Measurements from ENCODE around the gene ANAPC13.

Gene ANAPC13

GRCh38 chr3:134505485-134505884 lies 19.7 kb upstream of the ANAPC13 start:
- H3K14ac ChIP-seq (ENCODE audit: low read length) = no peak overlapping the region
- peak overlapping the region in 1 of 2 donors; percentile 66 for H3K4me3 ChIP-seq (ENCODE audit: low read length in 2 of 2)
- H3K27me3 ChIP-seq (ENCODE audit: control insufficient read depth in 3 of 3, insufficient read depth in 3 of 3, low read depth in 1 of 3, low read length in 3 of 3) = no peaks in the 10 kb centered on the region
- no peaks in the 10 kb centered on the region for H3K4me1 ChIP-seq (ENCODE audit: control insufficient read depth in 2 of 2, insufficient read depth in 1 of 2, low read depth in 1 of 2, low read length in 2 of 2)
- peaks cover 0 to 26% of the 10 kb centered on the region in 2 donors for H3K9me3 ChIP-seq (replicated peaks in 1 of 2; ENCODE audit: control insufficient read depth in 2 of 2, insufficient read depth in 1 of 2, low read depth in 1 of 2, low read length in 2 of 2)
- no peak overlapping the region for H3K4ac ChIP-seq (ENCODE audit: low read length)
- no peak overlapping the region for H4K8ac ChIP-seq (ENCODE audit: low read depth, low read length)
- no CpG with 5 or more reads among the region's 3 CpGs for WGBS, 2 donors (ENCODE audit: extremely low coverage in 2 of 2, insufficient read length in 2 of 2, insufficient replicate concordance in 1 of 2)
- H2BK15ac ChIP-seq (ENCODE audit: low read length) = no peak overlapping the region
- no peak overlapping the region for H2BK5ac ChIP-seq (ENCODE audit: low read length)
- peaks cover 3 to 41% of the 10 kb centered on the region in 2 donors for H3K36me3 ChIP-seq (replicated peaks in 1 of 2; ENCODE audit: control insufficient read depth in 2 of 2, insufficient read depth in 2 of 2, low read length in 2 of 2)
- H3K23ac ChIP-seq (ENCODE audit: low read depth, low read length, poor library complexity) = no peak overlapping the region
- H3K79me1 ChIP-seq (ENCODE audit: low read depth, low read length) = no peaks in the 10 kb centered on the region
- H4K91ac ChIP-seq (ENCODE audit: low read depth, low read length, poor library complexity) = no peak overlapping the region
- H2BK12ac ChIP-seq (ENCODE audit: low read length) = no peak overlapping the region
- H3K9ac ChIP-seq (ENCODE audit: low read depth, low read length, poor library complexity) = peak overlapping the region; percentile 37
- no peak overlapping the region for H3K27ac ChIP-seq (replicated peaks; ENCODE audit: low read length)
- H2BK120ac ChIP-seq (ENCODE audit: low read depth, low read length) = no peak overlapping the region
- no peak overlapping the region for H2AK5ac ChIP-seq (ENCODE audit: low read depth, low read length)
- H3K18ac ChIP-seq (ENCODE audit: low read length) = no peak overlapping the region
- DNase-seq (ENCODE audit: low spot score) = no peak
- H2AFZ ChIP-seq (ENCODE audit: low read length) = no peak overlapping the region
- H3K4me2 ChIP-seq (ENCODE audit: insufficient read depth, low read length, poor library complexity, severe bottlenecking) = no peak overlapping the region

DNA sequence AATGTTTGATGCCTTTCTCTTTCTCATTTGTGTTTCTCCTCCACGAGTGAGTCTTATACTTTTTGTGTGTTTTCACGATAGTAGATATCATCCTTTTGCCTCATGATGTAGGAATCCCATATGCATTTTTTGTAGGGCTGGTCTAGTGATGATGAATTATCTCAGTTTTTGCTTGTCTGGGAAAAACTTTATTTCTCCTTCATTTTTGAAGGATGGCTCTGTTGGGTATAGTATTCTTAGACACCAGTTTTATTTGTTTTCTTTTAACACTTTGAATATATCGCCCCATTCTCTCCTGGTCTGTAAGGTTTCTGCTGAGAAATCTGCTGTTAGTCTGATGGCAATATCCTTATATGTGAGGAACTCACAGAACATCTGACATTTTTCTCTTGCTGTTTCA lies 18.3 kb upstream of the ANAPC13 start:
- no peak overlapping the region for H4K8ac ChIP-seq (ENCODE audit: low read depth, low read length)
- H3K18ac ChIP-seq (ENCODE audit: low read length) = no peak overlapping the region
- no peak overlapping the region for H2BK12ac ChIP-seq (ENCODE audit: low read length)
- no peak overlapping the region for H3K4me3 ChIP-seq (ENCODE audit: low read length in 2 of 2)
- H2AK5ac ChIP-seq (ENCODE audit: low read depth, low read length) = no peak overlapping the region
- no peak overlapping the region for H3K23ac ChIP-seq (ENCODE audit: low read depth, low read length, poor library complexity)
- H4K91ac ChIP-seq (ENCODE audit: low read depth, low read length, poor library complexity) = no peak overlapping the region
- peaks cover 1 to 32% of the 10 kb centered on the region in 2 donors for H3K36me3 ChIP-seq (replicated peaks in 1 of 2; ENCODE audit: control insufficient read depth in 2 of 2, insufficient read depth in 2 of 2, low read length in 2 of 2)
- no peak overlapping the region for H3K27ac ChIP-seq (replicated peaks; ENCODE audit: low read length)
- DNase-seq (ENCODE audit: low spot score) = no peak
- H3K4ac ChIP-seq (ENCODE audit: low read length) = no peak overlapping the region
- H2BK120ac ChIP-seq (ENCODE audit: low read depth, low read length) = no peak overlapping the region
- no peaks in the 10 kb centered on the region for H3K27me3 ChIP-seq (ENCODE audit: control insufficient read depth in 3 of 3, insufficient read depth in 3 of 3, low read depth in 1 of 3, low read length in 3 of 3)
- no peaks in the 10 kb centered on the region for H3K79me1 ChIP-seq (ENCODE audit: low read depth, low read length)
- no CpG with 5 or more reads among the region's 3 CpGs for WGBS, 2 donors (ENCODE audit: extremely low coverage in 2 of 2, insufficient read length in 2 of 2, insufficient replicate concordance in 1 of 2)
- H3K14ac ChIP-seq (ENCODE audit: low read length) = no peak overlapping the region
- H2BK15ac ChIP-seq (ENCODE audit: low read length) = no peak overlapping the region
- H2BK5ac ChIP-seq (ENCODE audit: low read length) = no peak overlapping the region
- no peak overlapping the region for H3K4me2 ChIP-seq (ENCODE audit: insufficient read depth, low read length, poor library complexity, severe bottlenecking)
- peaks cover 0 to 26% of the 10 kb centered on the region in 2 donors for H3K9me3 ChIP-seq (replicated peaks in 1 of 2; ENCODE audit: control insufficient read depth in 2 of 2, insufficient read depth in 1 of 2, low read depth in 1 of 2, low read length in 2 of 2)
- H3K9ac ChIP-seq (ENCODE audit: low read depth, low read length, poor library complexity) = no peak overlapping the region
- no peaks in the 10 kb centered on the region for H3K4me1 ChIP-seq (ENCODE audit: control insufficient read depth in 2 of 2, insufficient read depth in 1 of 2, low read depth in 1 of 2, low read length in 2 of 2)
- no peak overlapping the region for H2AFZ ChIP-seq (ENCODE audit: low read length)

DNA sequence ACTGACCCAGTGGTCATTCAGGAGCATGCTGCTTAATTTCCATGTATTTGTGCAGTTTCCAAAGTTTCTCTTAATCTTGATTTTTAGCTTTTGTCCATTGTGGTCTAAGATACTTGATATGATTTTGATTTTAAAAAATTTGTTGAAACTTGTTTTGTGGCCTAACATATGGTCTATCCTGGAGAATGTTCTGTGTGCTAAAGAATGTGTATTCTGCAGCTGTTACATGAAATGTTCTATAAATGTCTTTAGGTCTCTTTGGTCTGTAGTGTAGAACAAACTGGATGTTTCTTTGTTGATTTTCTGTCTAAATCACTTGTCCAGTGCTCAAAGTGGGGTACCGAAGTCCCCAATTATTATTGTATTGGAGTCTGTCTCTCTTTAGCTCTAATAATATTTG lies 17.5 kb upstream of the ANAPC13 start:
- no peak overlapping the region for H3K9ac ChIP-seq (ENCODE audit: low read depth, low read length, poor library complexity)
- H3K14ac ChIP-seq (ENCODE audit: low read length) = no peak overlapping the region
- H3K9me3 ChIP-seq (replicated peaks in 1 of 2; ENCODE audit: control insufficient read depth in 2 of 2, insufficient read depth in 1 of 2, low read depth in 1 of 2, low read length in 2 of 2) = peaks cover 0 to 26% of the 10 kb centered on the region in 2 donors

DNA sequence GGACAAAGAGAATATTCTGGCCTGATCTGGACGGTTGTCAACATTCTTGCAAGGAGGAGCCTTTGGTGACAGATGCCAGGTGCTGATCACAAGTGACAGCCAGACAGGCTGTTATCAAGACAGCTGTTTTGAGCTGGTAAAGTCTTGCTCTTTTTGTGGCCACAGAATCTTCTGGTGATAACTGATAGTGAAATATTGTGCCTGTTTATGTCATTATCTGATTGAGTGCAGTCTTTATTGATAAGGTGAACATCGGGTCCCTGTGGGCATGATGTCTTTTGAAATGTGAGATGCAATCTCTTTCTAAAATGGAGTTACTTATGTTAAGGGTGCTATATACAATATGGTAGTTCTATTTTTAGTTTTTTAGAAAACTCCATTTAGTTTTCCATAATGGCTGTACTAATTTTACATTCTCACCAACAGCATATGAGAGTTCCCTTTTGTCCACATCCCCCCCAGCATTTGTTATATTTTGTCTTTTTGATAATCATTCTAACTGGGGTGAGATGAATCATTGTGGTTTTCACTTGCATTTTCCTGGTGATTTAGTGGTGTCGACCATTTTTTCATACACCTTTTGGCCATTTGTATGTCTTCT lies 10.8 kb upstream of the ANAPC13 start:
- H3K4me2 ChIP-seq (ENCODE audit: insufficient read depth, low read length, poor library complexity, severe bottlenecking) = no peak overlapping the region
- H3K27ac ChIP-seq (replicated peaks; ENCODE audit: low read length) = no peak overlapping the region
- H3K79me1 ChIP-seq (ENCODE audit: low read depth, low read length) = no peaks in the 10 kb centered on the region
- H3K36me3 ChIP-seq (replicated peaks in 1 of 2; ENCODE audit: control insufficient read depth in 2 of 2, insufficient read depth in 2 of 2, low read length in 2 of 2) = peaks cover 0 to 17% of the 10 kb centered on the region in 2 donors
- H3K4me1 ChIP-seq (ENCODE audit: control insufficient read depth in 2 of 2, insufficient read depth in 1 of 2, low read depth in 1 of 2, low read length in 2 of 2) = no peaks in the 10 kb centered on the region
- H3K9me3 ChIP-seq (replicated peaks in 1 of 2; ENCODE audit: control insufficient read depth in 2 of 2, insufficient read depth in 1 of 2, low read depth in 1 of 2, low read length in 2 of 2) = peaks cover 0 to 2% of the 10 kb centered on the region in 2 donors
- no peak overlapping the region for H2BK15ac ChIP-seq (ENCODE audit: low read length)
- no peak overlapping the region for H3K23ac ChIP-seq (ENCODE audit: low read depth, low read length, poor library complexity)
- H3K27me3 ChIP-seq (ENCODE audit: control insufficient read depth in 3 of 3, insufficient read depth in 3 of 3, low read depth in 1 of 3, low read length in 3 of 3) = no peaks in the 10 kb centered on the region
- no peak overlapping the region for H2BK5ac ChIP-seq (ENCODE audit: low read length)
- no peak overlapping the region for H4K91ac ChIP-seq (ENCODE audit: low read depth, low read length, poor library complexity)
- H2AFZ ChIP-seq (ENCODE audit: low read length) = no peak overlapping the region
- H4K8ac ChIP-seq (ENCODE audit: low read depth, low read length) = no peak overlapping the region
- no CpG with 5 or more reads among the region's 3 CpGs for WGBS, 2 donors (ENCODE audit: extremely low coverage in 2 of 2, insufficient read length in 2 of 2, insufficient replicate concordance in 1 of 2)
- no peak overlapping the region for H3K9ac ChIP-seq (ENCODE audit: low read depth, low read length, poor library complexity)
- no peak overlapping the region for H2BK12ac ChIP-seq (ENCODE audit: low read length)
- H3K14ac ChIP-seq (ENCODE audit: low read length) = no peak overlapping the region
- DNase-seq (ENCODE audit: low spot score) = no peak
- H2BK120ac ChIP-seq (ENCODE audit: low read depth, low read length) = no peak overlapping the region
- H3K4ac ChIP-seq (ENCODE audit: low read length) = no peak overlapping the region
- no peak overlapping the region for H3K18ac ChIP-seq (ENCODE audit: low read length)
- no peak overlapping the region for H2AK5ac ChIP-seq (ENCODE audit: low read depth, low read length)
- H3K4me3 ChIP-seq (ENCODE audit: low read length in 2 of 2) = no peak overlapping the region

More for the DNA sequence above, 17.5 kb upstream of the ANAPC13 start:
- Histone ChIP-seq H3K23ac (ENCODE audit: low read depth, low read length, poor library complexity) (no peak overlapping the region), H3K79me1 (ENCODE audit: low read depth, low read length) (no peaks in the 10 kb centered on the region), H3K27me3 (ENCODE audit: control insufficient read depth in 3 of 3, insufficient read depth in 3 of 3, low read depth in 1 of 3, low read length in 3 of 3) (no peaks in the 10 kb centered on the region), H2AK5ac (ENCODE audit: low read depth, low read length) (no peak overlapping the region), H3K4me3 (ENCODE audit: low read length in 2 of 2) (no peak overlapping the region), H4K91ac (ENCODE audit: low read depth, low read length, poor library complexity) (no peak overlapping the region), H2BK12ac (ENCODE audit: low read length) (no peak overlapping the region), H3K4me2 (ENCODE audit: insufficient read depth, low read length, poor library complexity, severe bottlenecking) (no peak overlapping the region), H3K4ac (ENCODE audit: low read length) (no peak overlapping the region), H2BK15ac (ENCODE audit: low read length) (no peak overlapping the region), H3K18ac (ENCODE audit: low read length) (no peak overlapping the region), H4K8ac (ENCODE audit: low read depth, low read length) (no peak overlapping the region), H2BK5ac (ENCODE audit: low read length) (no peak overlapping the region), H3K36me3 (replicated peaks in 1 of 2; ENCODE audit: control insufficient read depth in 2 of 2, insufficient read depth in 2 of 2, low read length in 2 of 2) (peaks cover 0 to 24% of the 10 kb centered on the region in 2 donors), H2AFZ (ENCODE audit: low read length) (no peak overlapping the region), H3K27ac (replicated peaks; ENCODE audit: low read length) (no peak overlapping the region), H3K4me1 (ENCODE audit: control insufficient read depth in 2 of 2, insufficient read depth in 1 of 2, low read depth in 1 of 2, low read length in 2 of 2) (no peaks in the 10 kb centered on the region), H2BK120ac (ENCODE audit: low read depth, low read length) (no peak overlapping the region)
- WGBS, 2 donors (ENCODE audit: extremely low coverage in 2 of 2, insufficient read length in 2 of 2, insufficient replicate concordance in 1 of 2) = no CpG with 5 or more reads among the region's 1 CpG
- no peak for DNase-seq (ENCODE audit: low spot score)

All from neuronal stem cell (in vitro differentiated cells).